Fibroblast of peridontal ligament (primary cell): ENCODE measurements around the gene CWH43.
A peak's percentile ranks its signal among the peaks of the same experiment; 100 is the strongest.
"Not testable (repeated sequence)": the region's sequence is repeated elsewhere in the genome, so short reads cannot be mapped to it uniquely, and the experiment has no call there.

Experiments
- DNase-seq: peaks from one replicate; pipeline ENCODE4 v3.0.0-alpha.2; 2010; ENCODE audit errors: extremely low read depth

Gene CWH43

GRCh38 chr4:48976041-48976440, 10.0 kb upstream of the CWH43 start:
- DNase-seq: no peak

- no peak for DNase-seq
These were observed 6.0 kb upstream of the CWH43 start for GRCh38 chr4:48979914-48980579.

- DNase-seq: not testable (repeated sequence)
These were observed 2.1 kb upstream of the CWH43 start for GRCh38 chr4:48984005-48984404.

- DNase-seq: no peak
These were observed 486 bp upstream of the CWH43 start for GRCh38 chr4:48985602-48985975.

- DNase-seq: no peak
These were observed 634 bp downstream of the CWH43 start for GRCh38 chr4:48986654-48987164.

DNA sequence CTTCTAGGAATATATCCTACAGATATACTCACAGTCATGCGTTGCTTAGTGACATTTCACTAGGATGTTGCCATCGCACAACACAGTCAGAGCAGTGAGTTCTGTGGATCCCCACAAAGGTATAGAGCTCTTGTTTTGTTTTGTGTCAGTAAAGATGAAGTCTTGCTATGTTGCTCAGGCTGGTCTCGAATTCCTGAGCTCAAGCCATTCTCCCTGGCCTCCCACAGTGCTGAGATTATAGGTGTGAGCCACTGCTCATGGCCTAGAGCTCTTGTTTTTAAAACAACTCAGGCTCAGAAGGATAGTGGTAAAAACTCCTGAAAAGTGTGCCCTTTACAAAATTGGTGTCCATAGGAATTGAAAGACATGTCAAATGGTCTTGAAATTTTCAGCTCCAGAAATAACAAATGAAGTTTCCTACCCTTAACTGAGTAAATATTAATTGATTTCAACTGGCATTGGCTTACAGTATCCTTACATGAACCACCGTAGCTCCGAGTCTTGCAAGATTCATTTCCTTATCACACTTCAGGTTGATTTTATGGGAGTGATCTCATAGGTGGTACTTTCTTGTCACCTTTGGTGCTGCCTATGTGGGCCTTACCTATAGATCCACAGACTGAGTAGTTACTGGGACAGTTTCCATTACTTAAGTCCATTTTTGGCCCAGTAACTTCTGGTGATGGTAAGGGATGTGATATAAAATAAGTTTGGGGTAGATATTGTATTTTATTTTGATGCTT, 3.6 kb downstream of the CWH43 start:
- DNase-seq: no peak

DNA sequence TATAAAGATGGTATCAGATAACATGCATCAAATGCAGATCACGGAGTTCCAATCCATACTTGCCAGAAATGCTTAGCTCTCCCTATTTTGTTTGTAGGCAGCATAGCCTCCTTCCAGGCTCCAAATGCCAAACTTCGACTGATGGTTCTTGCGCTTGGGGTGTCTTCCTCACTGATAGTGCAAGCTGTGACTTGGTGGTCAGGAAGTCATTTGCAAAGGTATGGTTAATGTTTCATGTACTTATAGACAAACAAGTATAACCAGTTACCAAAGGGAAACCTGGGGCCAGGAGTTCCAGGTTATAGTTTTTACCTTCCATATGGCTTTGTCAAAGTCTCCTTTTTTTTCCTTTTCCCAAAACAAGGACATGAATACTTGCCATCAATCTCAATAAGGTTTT, 5.3 kb downstream of the CWH43 start:
- DNase-seq: no peak

DNA sequence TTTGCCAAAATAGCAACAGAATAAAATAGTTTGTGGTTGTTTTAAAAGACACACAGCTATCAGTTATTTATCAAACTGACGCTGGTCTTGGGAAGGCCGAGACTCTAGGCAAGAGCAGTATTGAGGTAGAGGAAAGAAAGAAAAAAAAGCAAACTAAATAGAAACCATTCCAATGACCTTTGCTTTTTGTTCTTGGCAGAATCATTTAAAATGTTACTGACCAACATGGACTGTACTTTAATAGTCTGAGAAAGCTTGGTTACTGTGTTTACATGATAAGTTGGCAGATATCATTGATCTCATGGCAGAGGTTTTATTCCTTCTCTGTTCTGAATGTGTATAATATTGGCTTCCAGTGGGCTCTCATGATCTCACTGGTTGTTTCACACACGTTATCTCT, 11.9 kb downstream of the CWH43 start:
- DNase-seq: no peak

DNA sequence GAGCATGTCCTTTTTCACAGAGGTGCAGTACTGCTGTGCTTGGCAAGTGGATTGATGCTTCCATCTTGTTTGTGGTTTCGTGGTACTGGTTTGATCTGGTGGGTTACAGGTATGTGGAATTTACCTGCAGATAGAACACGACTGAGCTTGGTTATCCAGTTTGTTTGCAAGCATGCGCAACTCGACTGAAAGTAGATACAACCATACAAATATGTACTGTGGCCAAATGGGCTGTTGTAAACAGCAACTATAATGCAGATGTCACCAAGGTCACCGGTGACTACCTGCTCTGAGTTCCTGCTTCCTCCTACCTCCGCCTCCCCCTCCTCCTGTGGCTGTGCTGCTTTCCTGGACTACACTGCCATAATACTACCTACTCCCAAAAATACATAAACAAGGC, 12.4 kb downstream of the CWH43 start:
- DNase-seq: no peak

- no peak for DNase-seq
These were observed 14.7 kb downstream of the CWH43 start for GRCh38 chr4:49000806-49001205.

DNA sequence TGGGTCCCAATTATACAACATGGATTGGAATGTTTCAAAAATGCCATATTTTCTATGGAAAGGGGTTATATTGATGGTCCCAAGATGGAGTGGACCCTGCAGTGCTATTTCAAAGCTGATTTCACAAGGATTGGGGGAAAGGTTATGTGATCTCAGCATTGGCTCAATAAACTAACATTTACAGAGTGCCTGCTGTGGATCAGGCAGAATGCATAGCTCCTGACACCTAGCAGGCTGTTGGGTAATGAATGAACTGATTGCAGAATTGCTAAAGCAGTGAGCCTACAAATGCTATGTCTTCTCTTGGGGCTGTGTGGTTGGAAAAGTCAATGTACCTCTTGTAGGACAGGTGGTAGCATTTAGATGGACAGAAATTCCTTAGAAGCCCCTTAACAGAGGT, 16.9 kb downstream of the CWH43 start:
- DNase-seq: no peak

- DNase-seq: no peak
These were observed 32.7 kb downstream of the CWH43 start for GRCh38 chr4:49018718-49019295.

GRCh38 chr4:49032440-49033161, 46.5 kb downstream of the CWH43 start:
- peak; percentile 34 for DNase-seq

DNA sequence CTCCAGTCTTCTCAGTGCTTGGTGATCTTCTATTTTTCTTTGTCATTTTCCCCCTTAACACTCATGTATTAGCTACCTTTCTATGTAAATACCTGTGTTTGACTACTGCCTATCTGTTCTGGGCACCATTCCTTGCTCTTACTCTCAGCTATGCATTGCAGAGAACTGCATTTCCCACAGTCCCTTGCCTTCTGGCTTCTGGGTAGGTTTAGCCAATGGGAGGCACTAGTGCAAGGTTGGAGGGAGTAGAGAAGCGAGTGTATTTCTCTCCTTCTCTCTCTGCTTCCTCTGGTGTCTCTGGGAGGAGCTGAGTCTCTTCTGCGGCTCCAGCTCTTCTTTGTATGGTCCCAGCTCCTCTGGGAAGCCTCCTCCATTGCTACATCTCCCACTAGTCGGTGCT, 50.5 kb downstream of the CWH43 start:
- DNase-seq: no peak

DNA sequence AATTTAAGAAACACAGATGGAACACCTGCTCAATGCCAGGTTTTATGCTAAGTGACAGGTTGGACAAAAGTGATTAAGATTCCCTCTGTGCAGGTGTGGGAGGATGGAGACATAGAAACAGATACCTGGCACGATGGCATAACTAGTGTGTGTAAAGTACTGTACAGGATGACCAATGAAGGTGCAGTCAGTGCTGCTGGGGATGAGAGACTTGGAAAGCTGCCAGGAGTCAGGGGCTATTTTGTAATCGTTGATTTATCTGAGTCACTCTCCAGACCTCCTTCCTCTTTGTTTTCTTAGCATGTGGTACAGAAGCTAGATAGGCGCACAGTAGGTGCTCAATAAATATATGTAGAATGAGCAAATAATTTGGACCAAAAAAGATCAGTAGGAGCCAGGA, 58.2 kb downstream of the CWH43 start:
- no peak for DNase-seq

- DNase-seq: no peak
These were observed 72.2 kb downstream of the CWH43 start for GRCh38 chr4:49058306-49058705.

DNA sequence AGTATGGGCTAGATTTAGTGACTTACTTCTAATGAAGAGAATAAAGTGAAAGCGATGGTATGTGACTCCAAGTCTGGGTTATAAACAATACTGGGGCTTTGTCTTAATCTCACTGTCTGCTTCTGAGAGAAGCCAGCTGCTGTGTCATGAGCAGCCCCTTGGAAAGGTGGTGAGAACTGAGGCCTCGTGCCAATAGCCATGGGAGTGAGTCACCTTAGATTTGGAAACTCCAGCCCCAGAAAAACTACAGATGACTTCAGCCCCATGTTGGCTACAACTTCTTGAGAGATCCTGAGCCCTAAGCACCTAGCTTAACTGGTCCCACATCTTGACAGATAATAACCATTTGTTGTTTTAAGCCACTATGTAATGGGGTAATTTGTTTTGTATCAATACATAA, 77.6 kb downstream of the CWH43 start:
- no peak for DNase-seq

DNA sequence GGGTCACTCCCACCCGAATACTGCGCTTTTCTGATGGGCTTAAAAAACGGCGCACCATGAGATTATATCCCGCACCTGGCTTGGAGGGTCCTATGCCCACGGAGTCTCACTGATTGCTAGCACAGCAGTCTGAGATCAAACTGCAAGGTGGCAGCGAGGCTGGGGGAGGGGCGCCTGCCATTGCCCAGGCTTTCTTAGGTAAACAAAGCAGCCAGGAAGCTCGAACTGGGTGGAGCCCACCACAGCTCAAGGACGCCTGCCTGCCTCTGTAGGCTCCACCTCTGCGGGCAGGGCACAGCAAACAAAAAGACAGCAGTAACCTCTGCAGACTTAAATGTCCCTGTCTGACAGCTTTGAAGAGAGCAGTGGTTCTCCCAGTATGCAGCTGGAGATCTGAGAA, 86.1 kb downstream of the CWH43 start:
- DNase-seq: not testable (repeated sequence)

DNA sequence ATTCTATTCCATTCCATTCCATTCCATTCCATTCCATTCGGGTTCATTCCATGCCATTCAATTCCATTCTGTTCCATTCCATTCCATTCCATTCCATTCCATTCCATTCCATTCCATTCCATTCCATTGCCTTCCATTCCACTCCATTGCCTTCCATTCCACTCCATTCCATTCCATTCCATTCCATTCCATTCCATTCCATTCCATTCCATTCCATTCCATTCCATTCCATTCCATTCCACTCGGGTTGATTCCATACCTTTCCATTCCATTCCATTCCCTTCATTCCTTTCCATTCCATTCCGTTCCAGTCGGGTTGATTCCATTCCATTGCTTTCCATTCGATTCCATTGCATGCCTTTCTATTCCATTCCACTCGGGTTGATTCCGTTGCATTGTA, 105.8 kb downstream of the CWH43 start:
- DNase-seq: not testable (repeated sequence)

DNA sequence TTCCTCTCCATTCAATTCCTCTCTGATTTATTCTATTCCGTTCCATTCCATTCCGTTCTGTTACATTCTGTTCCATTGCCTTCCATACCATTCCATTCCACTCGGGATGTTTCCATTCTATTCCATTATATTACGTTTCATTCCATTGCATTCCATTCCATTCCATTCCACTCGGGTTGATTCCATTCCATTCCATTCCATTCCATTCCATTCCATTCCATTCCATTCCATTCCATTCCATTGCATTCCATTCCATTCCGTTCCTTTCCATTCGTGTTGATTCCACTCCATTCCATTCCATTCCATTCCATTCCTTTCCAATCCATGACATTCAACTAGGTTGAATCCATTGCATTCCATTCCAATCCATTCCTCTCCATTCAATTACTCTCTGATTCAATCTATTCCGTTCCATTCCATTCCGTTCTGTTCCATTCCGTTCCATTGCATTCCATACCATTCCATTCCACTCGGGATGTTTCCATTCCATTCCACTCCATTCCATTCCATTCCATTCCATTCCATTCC, 106.6 kb downstream of the CWH43 start:
- not testable (repeated sequence) for DNase-seq

- DNase-seq: not testable (repeated sequence)
These were observed 110.1 kb downstream of the CWH43 start for GRCh38 chr4:49096215-49096614.

GRCh38 chr4:49096627-49097026, 110.6 kb downstream of the CWH43 start:
- DNase-seq: not testable (repeated sequence)
